ENCODE results near the gene ALPK3.
"Not testable (repeated sequence)": the region's sequence is repeated elsewhere in the genome, so short reads cannot be mapped to it uniquely, and the experiment has no call there.

ALPK3 gene

DNA sequence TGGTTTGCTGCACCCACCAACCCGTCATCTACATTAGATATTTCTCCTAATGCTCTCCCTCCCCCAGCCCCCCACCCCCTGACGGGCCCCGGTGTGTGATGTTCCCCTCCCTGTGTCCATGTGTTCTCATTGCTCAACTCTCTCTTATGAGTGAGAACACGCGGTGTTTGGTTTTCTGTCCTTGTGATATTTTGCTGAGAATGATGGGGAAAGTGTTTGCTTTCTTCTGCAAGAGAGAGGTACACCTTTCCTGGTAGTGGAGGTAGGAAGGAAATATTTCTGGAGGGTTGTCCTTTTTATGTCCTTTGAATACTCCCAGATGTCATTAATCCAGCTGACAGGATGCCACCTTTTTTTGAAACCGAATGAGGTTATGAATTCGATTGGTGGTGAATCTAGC lies 56.8 kb downstream of the ALPK3 start:
- no peak for TF ChIP-seq CTCF (IDR thresholded peaks at IDR 0.05; ENCODE audit: extremely low read depth, missing control alignments)
- no peak for DNase-seq (ENCODE audit: low spot score)

- no peak for DNase-seq (ENCODE audit: low spot score)
- TF ChIP-seq CTCF (IDR thresholded peaks at IDR 0.05; ENCODE audit: extremely low read depth, missing control alignments) = no peak
Measured at GRCh38 chr15:84874981-84875699, 58.0 kb downstream of the ALPK3 start.

DNA sequence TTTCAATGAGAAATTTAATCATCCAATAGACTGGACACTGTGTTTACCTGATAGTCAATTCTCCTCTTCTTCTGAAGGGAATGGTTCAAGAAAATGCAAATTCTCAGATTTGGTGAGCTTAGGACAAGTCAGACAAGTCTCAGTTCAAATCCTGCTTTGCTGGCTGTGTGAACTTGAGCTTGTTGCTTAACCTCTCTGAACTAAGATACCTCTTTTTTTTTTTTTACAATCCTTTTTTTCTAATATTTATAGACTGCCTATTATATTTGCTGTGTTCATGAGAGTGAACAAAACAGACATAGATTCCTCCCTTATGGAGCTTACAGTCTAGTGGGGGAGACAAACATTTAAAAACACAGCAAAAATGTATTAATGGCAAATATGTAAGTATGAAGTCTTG lies 59.1 kb downstream of the ALPK3 start:
- no peak for DNase-seq (ENCODE audit: low spot score)
- TF ChIP-seq CTCF (IDR thresholded peaks at IDR 0.05; ENCODE audit: extremely low read depth, missing control alignments) = no peak

DNA sequence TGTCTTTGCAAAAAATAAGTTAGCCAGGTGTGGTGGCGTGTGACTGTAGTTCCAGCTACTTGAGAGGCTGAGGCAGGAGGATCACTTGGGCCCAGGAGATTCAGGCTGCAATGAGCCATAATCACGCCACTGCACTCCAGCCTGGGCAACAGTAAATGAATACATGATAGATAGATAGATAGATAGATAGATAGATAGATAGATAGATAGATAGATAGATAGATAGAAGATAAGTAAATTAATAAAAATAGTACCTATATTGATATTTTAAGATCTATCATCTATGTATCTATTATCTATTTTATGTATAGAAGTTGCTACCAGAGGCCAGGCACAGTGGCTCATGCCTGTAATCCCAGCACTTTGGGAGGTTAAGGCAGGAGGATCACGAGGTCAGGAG lies 60.5 kb downstream of the ALPK3 start:
- not testable (repeated sequence) for DNase-seq (ENCODE audit: low spot score)

- peak; percentile 78 for DNase-seq (ENCODE audit: low spot score)
Measured at GRCh38 chr15:84878504-84878903, 61.3 kb downstream of the ALPK3 start.

GRCh38 chr15:84879088-84879780 lies 62.1 kb downstream of the ALPK3 start:
- TF ChIP-seq CTCF (IDR thresholded peaks at IDR 0.05; ENCODE audit: extremely low read depth, missing control alignments) = no peak
- DNase-seq (ENCODE audit: low spot score) = no peak

More at GRCh38 chr15:84878504-84878903, 61.3 kb downstream of the ALPK3 start:
- peak; percentile 50 for TF ChIP-seq CTCF (IDR thresholded peaks at IDR 0.05; ENCODE audit: extremely low read depth, missing control alignments)

DNA sequence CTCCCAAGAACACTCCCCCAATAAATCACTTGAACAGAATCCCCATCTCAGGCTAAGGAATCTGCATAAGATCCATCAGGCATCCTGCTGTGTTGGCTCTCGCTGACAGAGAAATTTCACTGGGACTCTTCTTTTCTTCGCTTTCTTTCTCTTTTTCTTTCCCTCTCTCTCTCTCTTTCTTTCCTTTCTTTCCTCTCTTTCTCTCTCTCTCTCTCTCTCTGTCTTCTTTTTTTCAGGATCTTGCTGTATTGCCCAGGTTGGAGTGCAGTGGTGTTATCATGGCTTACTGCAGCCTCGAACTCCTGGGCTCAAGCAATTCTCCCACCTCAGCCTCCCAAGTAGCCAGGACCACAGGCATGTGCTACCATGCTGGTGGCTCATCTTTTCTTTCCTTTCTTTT lies 62.9 kb downstream of the ALPK3 start:
- TF ChIP-seq CTCF (IDR thresholded peaks at IDR 0.05; ENCODE audit: extremely low read depth, missing control alignments) = no peak
- DNase-seq (ENCODE audit: low spot score) = no peak

Data from GM20000 (cell line).